Lower leg skin (tissue), 4 donors: ENCODE data around the gene SF3B2. TPM values are rescaled to one million over a fixed set of nuclear protein-coding genes. Genes with fewer than 3 reads are reported as not detected.

ENCODE experiments used
- DNase-seq, 2 donors: peaks; one replicate each; pipeline ENCODE4 v3.0.0-alpha.2; 2019; ENCODE audit warnings: low spot score in 2 of 2
- H3K4me3 ChIP-seq: fragments of 200-600 bp; sonication (generic); 2 replicates; pipeline ENCODE4 v1.5.1; 2017; ENCODE audit warnings: mild to moderate bottlenecking, low read depth; ENCODE audit not compliant: poor library complexity, severe bottlenecking
- CTCF ChIP-seq, 3 donors: fragments of 450-650 bp; IDR thresholded peaks; one replicate each; pipeline ENCODE4 v1.5.1; 2016; ENCODE audit warnings: antibody characterized with exemption in 3 of 3, mild to moderate bottlenecking in 3 of 3, moderate library complexity in 2 of 3
- POLR2A ChIP-seq, 2 donors: fragments of 450-650 bp; IDR thresholded peaks; one replicate each; pipeline ENCODE4 v1.6.1; 2016 to 2017; ENCODE audit warnings: antibody characterized with exemption in 2 of 2, mild to moderate bottlenecking in 1 of 2, moderate library complexity in 1 of 2
- WGBS, 2 donors: methylation state at CpG; one replicate each; pipeline ENCODE4 v1.1.5; 2018; 5-methylcytosine and 5-hydroxymethylcytosine counted together
- intact Hi-C: fragments of 100-400 bp; cut with DNase I; formaldehyde crosslinking; loops from one replicate; pipeline ENCODE4 v1.15.0; 2023; ENCODE audit warnings: low total_unique reads
- total RNA-seq, 4 donors: library from RNA; depleted of rRNA; stranded (reverse); fragments of >200 nt; gene quantifications; one replicate each; pipeline ENCODE4 v1.1.0, GENCODE V29; 2016

Gene SF3B2
- total RNA-seq, 4 donors from 2014 or later = 94.3 to 160 (median 114) TPM

DNA sequence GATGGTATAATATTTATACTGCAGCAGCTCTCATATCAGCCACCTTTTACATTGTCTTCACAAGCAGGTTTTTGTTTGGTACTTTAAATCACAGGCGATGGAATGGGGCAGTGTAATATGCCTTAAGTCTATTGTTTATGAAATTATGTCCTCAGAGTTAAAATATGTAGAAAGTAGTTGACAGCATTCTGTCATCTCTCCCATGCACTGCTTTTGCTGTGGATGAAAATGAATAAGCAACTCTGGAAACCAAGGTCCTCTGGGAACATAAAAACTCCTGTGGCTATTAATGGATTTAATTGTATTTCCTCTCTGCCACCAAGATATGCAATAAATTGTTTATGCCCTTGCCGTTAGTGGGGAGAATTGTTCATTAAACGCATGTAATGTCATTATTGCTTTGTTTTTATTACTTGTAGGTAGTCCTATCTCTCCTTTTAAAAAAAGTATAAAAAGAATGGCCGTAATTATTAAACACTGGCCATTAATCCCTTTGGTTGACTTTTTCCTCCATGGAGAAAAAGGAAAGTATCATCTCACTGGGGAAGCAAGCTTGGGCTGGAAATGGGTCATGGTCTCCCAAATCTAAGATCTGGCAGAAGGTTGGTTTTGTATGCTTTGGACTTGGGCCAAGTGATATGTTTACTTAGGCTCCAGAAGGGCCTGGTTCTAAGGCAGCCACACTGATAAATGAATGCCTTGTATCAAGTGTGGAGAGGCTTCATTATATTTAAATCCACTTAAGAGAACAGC, 31.0 kb downstream of the SF3B2 start:
- intact Hi-C loops = no loop called here
- no peak for TF ChIP-seq CTCF (IDR thresholded peaks at IDR 0.05)
- TF ChIP-seq POLR2A (IDR thresholded peaks at IDR 0.05) = no peak
- DNase-seq = no peak
- WGBS, 2 donors = 66 to 76% methylated on average over 4 of the region's 4 CpGs
- no peak overlapping the region for H3K4me3 ChIP-seq

DNA sequence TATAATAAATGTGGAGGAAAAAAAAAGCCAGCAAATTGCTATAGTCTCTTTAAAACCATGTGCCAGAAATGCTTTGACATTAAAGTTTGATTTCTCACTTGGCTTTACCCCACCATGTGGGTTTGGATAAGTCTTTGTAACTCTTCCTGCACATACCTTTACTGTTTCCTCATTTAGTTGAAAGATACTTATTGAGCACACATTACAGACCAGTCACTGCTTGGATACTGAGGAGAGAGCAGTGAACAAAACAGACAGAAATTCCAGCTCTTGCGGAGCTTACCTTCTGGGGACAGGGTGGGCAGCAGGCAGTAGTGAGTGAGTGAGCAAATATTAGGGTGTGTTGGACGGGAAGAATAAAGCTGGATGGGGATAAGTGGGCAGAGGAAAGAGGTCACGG, 31.6 kb downstream of the SF3B2 start:
- no peak overlapping the region for H3K4me3 ChIP-seq
- TF ChIP-seq CTCF (IDR thresholded peaks at IDR 0.05) (no peak), POLR2A (IDR thresholded peaks at IDR 0.05) (no peak)
- no peak for DNase-seq
- intact Hi-C loops = no loop called here
- WGBS, 2 donors = 87 to 96% methylated on average over 3 of the region's 3 CpGs

DNA sequence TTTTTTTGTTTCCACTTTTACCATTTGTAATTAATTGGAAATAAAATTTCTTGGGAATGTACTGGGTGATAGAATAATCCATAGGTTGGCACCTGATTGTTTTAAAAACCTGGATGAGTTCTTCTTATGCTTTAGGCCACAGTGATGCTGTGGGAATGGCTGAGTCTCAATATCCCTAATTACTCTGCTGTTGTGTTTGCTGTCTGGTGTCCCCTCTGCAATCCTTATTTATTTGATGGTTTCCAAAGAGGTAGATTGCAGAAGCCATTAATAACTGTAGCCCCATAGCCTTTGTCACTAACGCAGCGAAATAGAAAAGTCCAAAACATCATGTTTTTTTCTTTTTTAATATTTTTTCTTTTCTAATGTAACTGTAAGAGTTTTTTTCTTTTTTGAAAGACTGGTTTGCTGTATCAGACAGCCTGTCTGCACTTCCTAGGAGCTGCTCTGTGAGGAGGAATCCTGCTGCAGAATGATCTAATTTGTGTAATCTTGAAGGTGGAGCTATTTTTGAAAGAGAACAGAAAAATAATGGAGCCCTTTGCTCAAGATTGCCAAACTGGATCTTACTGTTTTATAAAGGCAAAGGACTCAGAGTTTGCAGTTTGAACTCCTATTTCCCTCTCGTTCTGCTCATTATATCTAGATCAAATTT, 32.8 kb downstream of the SF3B2 start:
- intact Hi-C loops = no loop called here
- no peak for DNase-seq
- WGBS, 2 donors = 76 to 80% methylated on average over 3 of the region's 3 CpGs
- TF ChIP-seq POLR2A (IDR thresholded peaks at IDR 0.05) = no peak
- TF ChIP-seq CTCF (IDR thresholded peaks at IDR 0.05) = no peak
- H3K4me3 ChIP-seq = no peak overlapping the region

DNA sequence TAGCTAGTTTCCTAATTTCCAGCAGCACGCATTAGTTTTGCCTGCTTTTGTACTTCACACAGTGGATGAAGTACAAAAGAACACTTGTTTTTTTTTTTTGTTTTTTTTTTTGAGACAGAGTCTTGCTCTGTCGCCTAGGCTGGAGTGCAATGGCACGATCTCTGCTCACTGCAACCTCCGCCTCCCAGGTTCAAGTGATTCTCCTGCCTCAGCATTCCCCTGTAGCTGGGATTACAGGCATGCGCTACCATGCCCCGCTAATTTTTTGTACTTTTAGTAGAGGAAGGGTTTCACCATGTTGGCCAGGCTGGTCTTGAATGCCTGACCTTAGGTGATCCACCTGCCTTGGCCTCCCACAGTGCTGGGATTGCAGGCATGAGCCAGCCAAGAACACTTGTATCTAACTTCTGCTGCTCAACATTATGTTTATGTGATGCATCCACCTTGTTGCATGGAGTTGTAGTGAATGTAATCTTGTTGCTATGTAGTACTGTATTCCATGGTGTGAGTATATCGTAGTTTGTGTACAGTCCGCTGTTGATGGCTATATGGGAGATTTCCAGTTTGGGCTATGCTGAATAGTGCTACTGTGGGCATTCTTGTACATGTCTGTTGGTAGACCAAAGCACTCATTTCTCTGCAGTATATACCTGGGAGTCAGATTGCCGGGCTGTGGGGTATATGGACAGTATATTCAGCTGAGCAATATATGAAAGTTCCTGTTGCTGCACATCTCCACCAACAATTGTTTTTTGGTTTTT, 35.2 kb downstream of the SF3B2 start:
- DNase-seq = peak in 1 of 2 donors; percentile 23
- intact Hi-C loops = no loop called here
- H3K4me3 ChIP-seq = no peak overlapping the region
- no peak for TF ChIP-seq POLR2A (IDR thresholded peaks at IDR 0.05)
- TF ChIP-seq CTCF (IDR thresholded peaks at IDR 0.05) = no peak
- WGBS, 2 donors = 90 to 94% methylated on average over 9 of the region's 9 CpGs

DNA sequence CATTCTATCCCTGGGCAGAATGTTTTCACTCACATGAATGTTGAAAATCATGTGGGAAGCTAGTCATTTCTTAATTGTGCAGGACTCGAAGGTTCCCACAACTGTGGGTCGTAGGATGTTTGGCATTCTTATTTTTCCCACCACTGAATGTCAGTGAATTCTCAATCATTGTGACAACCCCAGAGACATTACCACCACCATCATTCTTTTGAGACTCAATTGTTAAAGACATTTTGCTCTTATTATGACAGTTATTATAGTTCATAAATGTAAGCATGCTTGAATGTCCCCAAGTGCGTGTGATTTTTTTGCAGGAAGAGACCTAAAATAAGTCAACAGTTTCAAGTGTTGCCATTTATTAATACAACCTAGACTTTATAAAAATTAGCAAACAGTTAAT, 36.9 kb downstream of the SF3B2 start:
- TF ChIP-seq CTCF (IDR thresholded peaks at IDR 0.05) = no peak
- no peak for TF ChIP-seq POLR2A (IDR thresholded peaks at IDR 0.05)
- no peak overlapping the region for H3K4me3 ChIP-seq
- intact Hi-C loops = no loop called here
- WGBS, 2 donors = 84 to 86% methylated on average over 3 of the region's 3 CpGs
- no peak for DNase-seq
